Measurements from ENCODE around the gene PUS1.

Gene PUS1

DNA sequence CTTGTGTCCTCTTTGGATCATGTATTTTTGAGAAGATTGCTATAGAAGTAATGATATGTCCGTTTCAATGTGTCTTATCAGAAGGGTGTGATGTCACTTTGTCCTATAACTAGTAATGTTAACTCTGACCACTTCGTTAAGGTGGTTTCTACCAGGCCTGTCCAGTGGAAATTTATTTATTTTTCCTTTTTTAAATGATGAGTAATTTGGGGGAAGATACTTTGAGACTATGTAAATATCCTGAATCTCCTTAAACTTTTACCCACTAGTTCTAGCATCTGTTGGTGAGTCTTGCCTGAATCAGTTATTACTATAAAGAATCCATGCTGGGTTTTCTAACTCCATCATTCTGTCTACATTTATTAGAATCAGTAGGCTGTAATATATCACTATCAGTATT lies 36.0 kb downstream of the PUS1 start:
- Histone ChIP-seq H3K27ac (ENCODE audit: extremely low read depth, low read depth, low read length) (no peak overlapping the region), H3K4me3 (ENCODE audit: low read depth, low read length) (no peak overlapping the region), H3K36me3 (ENCODE audit: control insufficient read depth in 2 of 2, insufficient read depth in 1 of 2, low read length in 2 of 2) (peaks cover 5 to 14% of the 10 kb centered on the region in 2 experiments; a peak in 2 of 3 replicates), H3K4me1 (ENCODE audit: control insufficient read depth, insufficient read depth, low read length) (no peaks in the 10 kb centered on the region), H3K9me3 (ENCODE audit: control insufficient read depth, insufficient read depth, low read depth, low read length) (no peaks in the 10 kb centered on the region)
- TF ChIP-seq SCRT2 (tag by site-specific recombination; IDR thresholded peaks at IDR 0.05) = no peak
- no peak for TF ChIP-seq ZNF211 (tag by site-specific recombination; IDR thresholded peaks at IDR 0.05; ENCODE audit: low read depth)
- no peak for TF ChIP-seq ZNF585B (tag by site-specific recombination; IDR thresholded peaks at IDR 0.05)
- no peak for TF ChIP-seq KLF1 (tag by site-specific recombination; IDR thresholded peaks at IDR 0.05)
- CTCF ChIA-PET = no interaction called here
- POLR2A ChIA-PET = interaction anchor here (0.7 kb wide), 1 partner anchor 168 kb away, joined by 3 read pairs; no protein-coding TSS in a partner anchor

DNA sequence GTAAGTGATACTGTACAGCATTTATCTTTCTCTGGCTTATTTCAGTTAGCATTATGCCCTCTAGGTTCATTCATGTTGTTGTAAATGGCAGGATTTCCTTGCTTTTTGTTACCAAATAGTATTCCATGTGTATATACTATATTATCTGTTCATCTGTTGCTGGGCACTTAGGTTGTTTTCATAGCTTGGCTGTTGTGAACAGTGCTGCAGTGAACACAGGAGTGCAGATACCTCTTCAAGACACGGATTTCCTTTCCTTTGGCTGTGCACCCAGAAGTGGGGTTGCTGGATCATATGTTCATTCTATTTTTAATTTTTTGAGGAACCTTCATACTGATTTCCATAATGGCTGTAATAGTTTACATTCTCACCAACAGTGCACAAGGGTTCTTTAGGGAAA lies 42.1 kb downstream of the PUS1 start:
- Histone ChIP-seq H3K36me3 (ENCODE audit: control insufficient read depth in 2 of 2, insufficient read depth in 1 of 2, low read length in 2 of 2) (peaks cover 0 to 3% of the 10 kb centered on the region in 2 experiments; a peak in 1 of 3 replicates), H3K4me3 (ENCODE audit: low read depth, low read length) (no peak overlapping the region), H3K9me3 (ENCODE audit: control insufficient read depth, insufficient read depth, low read depth, low read length) (no peaks in the 10 kb centered on the region), H3K27ac (ENCODE audit: extremely low read depth, low read depth, low read length) (no peak overlapping the region), H3K4me1 (ENCODE audit: control insufficient read depth, insufficient read depth, low read length) (no peaks in the 10 kb centered on the region)
- ChIA-PET CTCF (no interaction called here), POLR2A (no interaction called here)
- TF ChIP-seq, protein P1, sequence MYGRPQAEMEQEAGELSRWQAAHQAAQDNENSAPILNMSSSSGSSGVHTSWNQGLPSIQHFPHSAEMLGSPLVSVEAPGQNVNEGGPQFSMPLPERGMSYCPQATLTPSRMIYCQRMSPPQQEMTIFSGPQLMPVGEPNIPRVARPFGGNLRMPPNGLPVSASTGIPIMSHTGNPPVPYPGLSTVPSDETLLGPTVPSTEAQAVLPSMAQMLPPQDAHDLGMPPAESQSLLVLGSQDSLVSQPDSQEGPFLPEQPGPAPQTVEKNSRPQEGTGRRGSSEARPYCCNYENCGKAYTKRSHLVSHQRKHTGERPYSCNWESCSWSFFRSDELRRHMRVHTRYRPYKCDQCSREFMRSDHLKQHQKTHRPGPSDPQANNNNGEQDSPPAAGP (tag by site-specific recombination; IDR thresholded peaks at IDR 0.05) = no peak
- TF ChIP-seq, protein P2, sequence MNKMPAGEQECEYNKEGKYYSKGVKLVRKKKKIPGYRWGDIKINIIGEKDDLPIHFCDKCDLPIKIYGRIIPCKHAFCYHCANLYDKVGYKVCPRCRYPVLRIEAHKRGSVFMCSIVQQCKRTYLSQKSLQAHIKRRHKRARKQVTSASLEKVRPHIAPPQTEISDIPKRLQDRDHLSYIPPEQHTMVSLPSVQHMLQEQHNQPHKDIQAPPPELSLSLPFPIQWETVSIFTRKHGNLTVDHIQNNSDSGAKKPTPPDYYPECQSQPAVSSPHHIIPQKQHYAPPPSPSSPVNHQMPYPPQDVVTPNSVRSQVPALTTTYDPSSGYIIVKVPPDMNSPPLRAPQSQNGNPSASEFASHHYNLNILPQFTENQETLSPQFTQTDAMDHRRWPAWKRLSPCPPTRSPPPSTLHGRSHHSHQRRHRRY (tag by site-specific recombination; IDR thresholded peaks at IDR 0.05) = no peak
- TF ChIP-seq ZNF404 (tag by site-specific recombination; IDR thresholded peaks at IDR 0.05) = no peak

DNA sequence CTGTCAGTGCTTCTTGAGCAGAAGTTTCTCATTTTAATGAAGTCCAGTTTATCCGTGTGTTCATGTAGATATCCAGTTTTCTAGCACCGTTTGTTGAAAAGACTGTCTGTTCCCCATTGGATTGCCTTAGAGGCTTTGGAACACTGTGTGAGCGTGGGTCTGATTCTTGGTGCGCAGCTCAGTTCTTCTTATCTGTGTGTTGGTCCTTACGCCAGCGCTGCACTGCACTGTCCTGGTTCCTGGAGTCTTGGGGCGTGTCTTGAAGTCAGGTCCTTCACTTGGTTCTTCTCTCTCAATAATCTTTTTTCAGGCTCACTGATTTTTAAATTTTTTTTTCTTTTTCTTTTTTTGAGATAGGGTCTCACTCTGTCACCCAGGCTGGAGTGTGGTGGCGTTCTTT lies 46.2 kb downstream of the PUS1 start:
- no peaks in the 10 kb centered on the region for H3K4me1 ChIP-seq (ENCODE audit: control insufficient read depth, insufficient read depth, low read length)
- POLR2A ChIA-PET = no interaction called here
- no peaks in the 10 kb centered on the region for H3K9me3 ChIP-seq (ENCODE audit: control insufficient read depth, insufficient read depth, low read depth, low read length)
- CTCF ChIA-PET = interaction anchor here (0.7 to 1.3 kb wide), 2 partner anchors 57 to 292 kb away, joined by 3 read pairs; no protein-coding TSS in a partner anchor
- no peak overlapping the region for H3K27ac ChIP-seq (ENCODE audit: extremely low read depth, low read depth, low read length)
- peaks cover 6 to 8% of the 10 kb centered on the region in 2 experiments for H3K36me3 ChIP-seq (ENCODE audit: control insufficient read depth in 2 of 2, insufficient read depth in 1 of 2, low read length in 2 of 2)
- no peak overlapping the region for H3K4me3 ChIP-seq (ENCODE audit: low read depth, low read length)
- TF ChIP-seq, protein P3, sequence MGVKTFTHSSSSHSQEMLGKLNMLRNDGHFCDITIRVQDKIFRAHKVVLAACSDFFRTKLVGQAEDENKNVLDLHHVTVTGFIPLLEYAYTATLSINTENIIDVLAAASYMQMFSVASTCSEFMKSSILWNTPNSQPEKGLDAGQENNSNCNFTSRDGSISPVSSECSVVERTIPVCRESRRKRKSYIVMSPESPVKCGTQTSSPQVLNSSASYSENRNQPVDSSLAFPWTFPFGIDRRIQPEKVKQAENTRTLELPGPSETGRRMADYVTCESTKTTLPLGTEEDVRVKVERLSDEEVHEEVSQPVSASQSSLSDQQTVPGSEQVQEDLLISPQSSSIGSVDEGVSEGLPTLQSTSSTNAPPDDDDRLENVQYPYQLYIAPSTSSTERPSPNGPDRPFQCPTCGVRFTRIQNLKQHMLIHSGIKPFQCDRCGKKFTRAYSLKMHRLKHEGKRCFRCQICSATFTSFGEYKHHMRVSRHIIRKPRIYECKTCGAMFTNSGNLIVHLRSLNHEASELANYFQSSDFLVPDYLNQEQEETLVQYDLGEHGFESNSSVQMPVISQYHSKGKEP (tag by site-specific recombination; IDR thresholded peaks at IDR 0.05) = no peak
- TF ChIP-seq ZFP41 (tag by site-specific recombination; IDR thresholded peaks at IDR 0.05; ENCODE audit: borderline replicate concordance) (no peak), ZNF10 (tag by site-specific recombination; IDR thresholded peaks at IDR 0.05) (no peak), ZNF202 (tag by site-specific recombination; IDR thresholded peaks at IDR 0.05; ENCODE audit: borderline replicate concordance) (no peak), MEIS1 (CRISPR knock-in tag; IDR thresholded peaks at IDR 0.05; ENCODE audit: borderline replicate concordance) (no peak), ZNF610 (tag by site-specific recombination; IDR thresholded peaks at IDR 0.05; ENCODE audit: borderline replicate concordance) (no peak), ZNF544 (tag by site-specific recombination; IDR thresholded peaks at IDR 0.05) (no peak), ZNF214 (tag by site-specific recombination; IDR thresholded peaks at IDR 0.05; ENCODE audit: borderline replicate concordance) (no peak), ZNF76 (tag by site-specific recombination; IDR thresholded peaks at IDR 0.05; ENCODE audit: borderline replicate concordance, low read depth) (no peak), ZNF837 (tag by site-specific recombination; IDR thresholded peaks at IDR 0.05) (no peak)
- TF ChIP-seq, protein P4, sequence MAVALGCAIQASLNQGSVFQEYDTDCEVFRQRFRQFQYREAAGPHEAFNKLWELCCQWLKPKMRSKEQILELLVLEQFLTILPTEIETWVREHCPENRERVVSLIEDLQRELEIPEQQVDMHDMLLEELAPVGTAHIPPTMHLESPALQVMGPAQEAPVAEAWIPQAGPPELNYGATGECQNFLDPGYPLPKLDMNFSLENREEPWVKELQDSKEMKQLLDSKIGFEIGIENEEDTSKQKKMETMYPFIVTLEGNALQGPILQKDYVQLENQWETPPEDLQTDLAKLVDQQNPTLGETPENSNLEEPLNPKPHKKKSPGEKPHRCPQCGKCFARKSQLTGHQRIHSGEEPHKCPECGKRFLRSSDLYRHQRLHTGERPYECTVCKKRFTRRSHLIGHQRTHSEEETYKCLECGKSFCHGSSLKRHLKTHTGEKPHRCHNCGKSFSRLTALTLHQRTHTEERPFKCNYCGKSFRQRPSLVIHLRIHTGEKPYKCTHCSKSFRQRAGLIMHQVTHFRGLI (tag by site-specific recombination; IDR thresholded peaks at IDR 0.05) = no peak
- TF ChIP-seq, protein P5, sequence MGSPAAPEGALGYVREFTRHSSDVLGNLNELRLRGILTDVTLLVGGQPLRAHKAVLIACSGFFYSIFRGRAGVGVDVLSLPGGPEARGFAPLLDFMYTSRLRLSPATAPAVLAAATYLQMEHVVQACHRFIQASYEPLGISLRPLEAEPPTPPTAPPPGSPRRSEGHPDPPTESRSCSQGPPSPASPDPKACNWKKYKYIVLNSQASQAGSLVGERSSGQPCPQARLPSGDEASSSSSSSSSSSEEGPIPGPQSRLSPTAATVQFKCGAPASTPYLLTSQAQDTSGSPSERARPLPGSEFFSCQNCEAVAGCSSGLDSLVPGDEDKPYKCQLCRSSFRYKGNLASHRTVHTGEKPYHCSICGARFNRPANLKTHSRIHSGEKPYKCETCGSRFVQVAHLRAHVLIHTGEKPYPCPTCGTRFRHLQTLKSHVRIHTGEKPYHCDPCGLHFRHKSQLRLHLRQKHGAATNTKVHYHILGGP (tag by site-specific recombination; IDR thresholded peaks at IDR 0.05) = no peak
- TF ChIP-seq, protein P6, sequence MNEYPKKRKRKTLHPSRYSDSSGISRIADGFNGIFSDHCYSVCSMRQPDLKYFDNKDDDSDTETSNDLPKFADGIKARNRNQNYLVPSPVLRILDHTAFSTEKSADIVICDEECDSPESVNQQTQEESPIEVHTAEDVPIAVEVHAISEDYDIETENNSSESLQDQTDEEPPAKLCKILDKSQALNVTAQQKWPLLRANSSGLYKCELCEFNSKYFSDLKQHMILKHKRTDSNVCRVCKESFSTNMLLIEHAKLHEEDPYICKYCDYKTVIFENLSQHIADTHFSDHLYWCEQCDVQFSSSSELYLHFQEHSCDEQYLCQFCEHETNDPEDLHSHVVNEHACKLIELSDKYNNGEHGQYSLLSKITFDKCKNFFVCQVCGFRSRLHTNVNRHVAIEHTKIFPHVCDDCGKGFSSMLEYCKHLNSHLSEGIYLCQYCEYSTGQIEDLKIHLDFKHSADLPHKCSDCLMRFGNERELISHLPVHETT (tag by site-specific recombination; IDR thresholded peaks at IDR 0.05) = no peak
- TF ChIP-seq, protein P7, sequence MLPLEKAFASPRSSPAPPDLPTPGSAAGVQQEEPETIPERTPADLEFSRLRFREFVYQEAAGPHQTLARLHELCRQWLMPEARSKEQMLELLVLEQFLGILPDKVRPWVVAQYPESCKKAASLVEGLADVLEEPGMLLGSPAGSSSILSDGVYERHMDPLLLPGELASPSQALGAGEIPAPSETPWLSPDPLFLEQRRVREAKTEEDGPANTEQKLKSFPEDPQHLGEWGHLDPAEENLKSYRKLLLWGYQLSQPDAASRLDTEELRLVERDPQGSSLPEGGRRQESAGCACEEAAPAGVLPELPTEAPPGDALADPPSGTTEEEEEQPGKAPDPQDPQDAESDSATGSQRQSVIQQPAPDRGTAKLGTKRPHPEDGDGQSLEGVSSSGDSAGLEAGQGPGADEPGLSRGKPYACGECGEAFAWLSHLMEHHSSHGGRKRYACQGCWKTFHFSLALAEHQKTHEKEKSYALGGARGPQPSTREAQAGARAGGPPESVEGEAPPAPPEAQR (tag by site-specific recombination; IDR thresholded peaks at IDR 0.05) = no peak

Measured in HEK293 (cell line).